Measurements from ENCODE around the gene GRK1. TPM values are rescaled to one million over a fixed set of nuclear protein-coding genes. Genes with fewer than 3 reads are reported as not detected.
"Not testable (repeated sequence)": the region's sequence is repeated elsewhere in the genome, so short reads cannot be mapped to it uniquely, and the experiment has no call there.

The GRK1 gene
- polyA plus RNA-seq (ENCODE audit: insufficient read depth in 1 of 5, insufficient read length in 5 of 5, low replicate concordance in 1 of 5): 1 to 10 TPM in 4 of 5 donors, under 1 TPM in 1; 0.99 to 3.0 (median 1.5) TPM
- long read RNA-seq, donor 1, full-length matches to known transcripts: 2 of 2 reads
- long read RNA-seq, donor 1, partial matches to known transcripts: 0 of 2 reads
- long read RNA-seq, donor 1, other reads (novel, unspliced or antisense): 0 of 2 reads
- long read RNA-seq, donor 2: 0 reads
- long read RNA-seq, donor 3, partial matches to known transcripts: 0 of 1 reads
- long read RNA-seq, donor 3, other reads (novel, unspliced or antisense): 0 of 1 reads
- long read RNA-seq, donor 4, partial matches to known transcripts: 0 of 2 reads
- long read RNA-seq, donor 4, other reads (novel, unspliced or antisense): 0 of 2 reads
- long read RNA-seq, donor 5: 0 reads
- long read RNA-seq, donor 6: 0 reads
- long read RNA-seq, donor 7, full-length matches to known transcripts: 1 of 1 reads
- long read RNA-seq, donor 7, partial matches to known transcripts: 0 of 1 reads
- long read RNA-seq, donor 7, other reads (novel, unspliced or antisense): 0 of 1 reads
- long read RNA-seq, donor 8: 0 reads

DNA sequence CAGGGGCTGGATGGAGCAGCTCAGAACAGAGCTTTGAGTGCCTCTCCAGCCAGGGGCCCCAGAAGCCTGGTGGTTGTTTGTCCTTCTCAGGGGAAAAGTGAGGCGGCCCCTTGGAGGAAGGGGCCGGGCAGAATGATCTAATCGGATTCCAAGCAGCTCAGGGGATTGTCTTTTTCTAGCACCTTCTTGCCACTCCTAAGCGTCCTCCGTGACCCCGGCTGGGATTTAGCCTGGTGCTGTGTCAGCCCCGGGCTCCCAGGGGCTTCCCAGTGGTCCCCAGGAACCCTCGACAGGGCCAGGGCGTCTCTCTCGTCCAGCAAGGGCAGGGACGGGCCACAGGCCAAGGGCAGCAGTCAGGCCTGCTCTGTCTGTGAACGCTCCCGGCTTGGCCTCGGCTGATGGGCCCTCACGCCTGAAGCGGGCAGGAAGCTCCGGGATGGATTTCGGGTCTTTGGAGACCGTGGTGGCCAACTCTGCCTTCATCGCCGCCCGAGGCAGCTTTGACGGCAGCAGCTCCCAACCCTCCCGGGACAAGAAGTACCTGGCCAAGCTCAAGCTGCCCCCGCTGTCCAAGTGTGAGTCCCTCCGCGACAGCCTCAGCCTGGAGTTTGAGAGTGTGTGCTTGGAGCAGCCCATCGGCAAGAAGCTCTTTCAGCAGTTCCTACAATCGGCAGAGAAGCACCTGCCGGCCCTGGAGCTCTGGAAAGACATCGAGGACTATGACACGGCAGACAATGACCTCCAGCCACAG is at the start of gene GRK1:
Gene GRK1 (plus strand): TSS at position 269 of the 751 bp plus-strand sequence. CDS start 168 bp downstream, at position 437.
- DNase-seq: no peak

DNA sequence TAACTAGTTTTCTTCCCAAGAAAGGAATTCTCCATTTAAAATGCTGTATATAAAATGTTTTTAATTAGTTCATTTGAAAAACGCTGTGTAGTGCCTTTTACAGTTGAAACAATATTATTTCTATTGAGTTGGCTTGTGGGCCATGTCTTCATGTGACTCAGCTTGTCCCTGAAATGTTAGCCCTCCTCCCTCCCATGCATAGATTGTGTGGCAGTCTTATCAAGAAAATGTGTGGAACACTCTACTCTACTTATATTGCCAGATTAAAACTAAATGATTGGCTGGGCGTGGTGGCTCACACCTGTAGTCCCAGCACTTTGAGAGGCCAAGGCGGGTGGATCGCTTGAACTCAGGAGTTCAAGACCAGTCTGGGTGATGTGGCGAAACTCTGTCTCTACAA is 49.1 kb upstream of the GRK1 start:
- DNase-seq: no peak

DNA sequence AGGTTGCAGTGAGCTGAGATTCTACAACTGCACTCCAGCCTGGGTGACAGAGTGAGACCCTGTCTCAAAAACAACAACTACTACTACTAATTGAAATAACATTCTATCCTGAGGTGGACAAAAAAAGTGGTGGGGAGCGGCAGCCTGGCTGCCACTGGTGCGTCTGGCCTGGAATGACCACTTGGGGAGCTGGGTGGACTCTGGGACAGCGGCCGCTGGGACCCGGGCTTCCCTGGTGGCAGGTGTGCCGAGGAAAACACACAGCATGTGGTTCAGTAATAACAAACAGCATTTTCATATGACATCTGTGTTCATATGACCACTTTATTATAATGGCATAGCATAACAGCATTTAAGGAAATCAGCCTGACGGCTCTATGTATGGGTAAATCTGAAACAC is 48.6 kb upstream of the GRK1 start:
- no peak for DNase-seq

DNA sequence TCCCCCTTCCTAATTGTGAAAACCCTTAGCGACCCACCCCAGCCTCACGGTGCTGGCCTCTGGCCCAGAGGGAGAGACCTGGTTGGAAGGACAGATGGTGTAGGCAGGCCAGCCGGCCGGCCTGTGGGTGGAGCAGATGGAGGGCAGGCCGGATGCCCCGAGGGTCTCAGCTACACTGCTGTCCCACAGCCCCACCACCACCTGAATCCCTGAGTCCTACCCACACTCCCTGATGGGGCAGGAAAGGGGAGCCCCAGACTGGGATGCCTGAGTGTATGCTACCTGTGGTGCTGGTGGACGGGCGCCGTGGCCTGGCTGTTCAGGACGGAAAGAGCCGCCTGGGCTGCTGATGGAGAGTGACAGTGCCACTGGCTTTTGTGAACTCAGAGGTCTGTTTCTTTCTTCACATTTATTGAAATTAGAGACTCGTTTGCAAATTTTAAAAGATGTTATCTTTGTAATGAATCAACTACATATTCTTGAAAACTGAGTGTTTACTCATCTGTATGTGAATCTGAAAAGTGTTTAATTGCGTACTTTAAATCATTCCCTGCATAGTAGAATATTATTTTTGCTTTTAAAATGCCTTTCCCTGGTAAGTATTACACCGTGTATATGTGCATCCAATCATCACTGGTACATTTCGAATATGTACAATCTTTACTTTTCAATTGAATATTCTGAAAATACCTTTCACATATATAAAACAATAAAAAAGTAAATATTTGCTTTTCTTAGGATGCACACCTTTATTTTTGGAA is 46.8 kb upstream of the GRK1 start:
- DNase-seq: no peak

- no peak for DNase-seq
Observed at GRCh38 chr13:113621046-113621445, 46.0 kb upstream of the GRK1 start.

- DNase-seq: not testable (repeated sequence)
Observed at GRCh38 chr13:113621498-113621897, 45.5 kb upstream of the GRK1 start.

DNA sequence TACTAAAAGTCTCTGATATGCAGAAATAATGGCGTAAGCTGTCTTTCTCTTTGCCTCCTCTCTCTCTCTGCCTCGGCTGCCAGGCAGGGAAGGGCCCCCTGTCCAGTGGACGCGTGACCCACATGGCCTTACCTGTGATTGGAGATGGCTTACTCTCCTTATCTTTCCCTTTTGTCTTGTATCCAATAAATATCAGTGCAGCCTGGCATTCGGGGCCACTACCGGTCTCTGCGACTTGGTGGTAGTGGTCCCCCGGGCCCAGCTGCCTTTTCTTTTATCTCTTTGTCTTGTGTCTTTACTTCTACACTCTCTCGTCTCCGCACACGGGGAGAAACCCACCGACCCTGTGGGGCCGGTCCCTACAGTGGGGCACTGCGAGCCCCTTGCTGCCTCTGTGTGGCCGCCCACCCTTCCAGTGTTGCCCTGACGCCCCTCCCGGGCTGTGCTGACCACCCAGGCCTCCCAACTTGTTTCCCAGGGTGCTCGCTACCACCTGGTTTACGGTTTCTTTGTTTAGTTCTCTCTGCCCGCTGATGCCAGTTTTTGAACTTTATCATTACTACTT is 45.0 kb upstream of the GRK1 start:
- DNase-seq: not testable (repeated sequence)

- no peak for DNase-seq
Observed at GRCh38 chr13:113622791-113623490, 44.1 kb upstream of the GRK1 start.

DNA sequence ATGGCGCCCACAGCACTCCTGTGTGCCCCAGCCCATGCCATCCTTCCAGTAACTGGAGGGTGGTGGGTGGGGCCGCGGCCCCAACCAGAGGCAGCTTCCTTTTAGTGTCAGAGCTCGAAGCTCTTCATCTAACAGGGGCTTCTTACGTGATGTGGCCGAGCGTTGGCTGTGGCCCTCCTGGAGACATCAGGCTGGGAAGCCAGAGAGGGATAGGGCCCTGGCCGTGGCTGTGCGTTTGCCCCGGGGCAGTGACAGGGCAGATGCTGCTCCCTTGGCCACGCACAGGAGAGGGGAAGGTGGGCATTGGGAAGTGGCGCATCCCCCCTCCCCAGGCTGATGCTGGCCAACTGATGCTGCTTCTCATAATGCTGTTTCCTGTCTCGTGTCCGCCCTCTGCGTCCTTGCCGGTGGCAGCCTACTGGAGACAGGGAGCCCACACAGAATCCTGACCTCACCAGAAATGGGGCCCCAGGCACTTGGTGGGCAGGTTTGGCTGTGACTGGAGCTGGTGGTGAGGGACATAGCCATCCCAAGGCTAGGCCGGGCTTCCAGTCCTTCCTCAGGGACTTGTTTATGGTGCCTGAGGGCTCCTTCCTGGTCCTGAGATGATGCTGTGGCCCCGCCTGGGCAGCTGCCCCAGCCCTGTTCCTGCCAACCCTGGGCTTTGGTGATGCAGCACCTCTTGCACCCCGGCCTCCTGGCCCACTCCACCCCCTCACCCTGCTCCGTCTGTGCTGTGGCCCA is 43.4 kb upstream of the GRK1 start:
- no peak for DNase-seq

GRCh38 chr13:113624235-113624587 is 42.8 kb upstream of the GRK1 start:
- no peak for DNase-seq

DNA sequence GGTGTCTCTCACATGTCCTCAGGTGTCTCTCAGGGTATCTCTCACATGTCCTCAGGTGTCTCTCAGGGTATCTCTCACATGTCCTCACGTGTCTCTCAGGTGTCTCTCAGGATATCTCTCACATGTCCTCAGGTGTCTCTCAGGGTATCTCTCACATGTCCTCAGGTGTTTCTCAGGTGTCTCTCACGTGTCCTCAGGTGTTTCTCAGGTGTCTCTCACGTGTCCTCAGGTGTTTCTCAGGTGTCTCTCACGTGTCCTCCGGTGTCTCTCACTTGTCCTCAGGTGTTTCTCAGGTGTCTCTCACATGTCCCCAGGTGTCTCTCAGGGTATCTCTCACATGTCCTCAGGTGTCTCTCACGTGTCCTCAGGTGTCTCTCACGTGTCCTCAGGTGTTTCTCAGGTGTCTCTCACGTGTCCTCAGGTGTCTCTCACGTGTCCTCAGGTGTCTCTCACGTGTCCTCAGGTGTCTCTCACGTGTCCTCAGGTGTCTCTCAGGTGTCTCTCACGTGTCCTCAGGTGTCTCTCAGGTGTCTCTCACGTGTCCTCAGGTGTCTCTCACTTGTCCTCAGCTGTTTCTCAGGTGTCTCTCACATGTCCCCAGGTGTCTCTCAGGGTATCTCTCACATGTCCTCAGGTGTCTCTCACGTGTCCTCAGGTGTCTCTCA is 42.2 kb upstream of the GRK1 start:
- DNase-seq: not testable (repeated sequence)

DNA sequence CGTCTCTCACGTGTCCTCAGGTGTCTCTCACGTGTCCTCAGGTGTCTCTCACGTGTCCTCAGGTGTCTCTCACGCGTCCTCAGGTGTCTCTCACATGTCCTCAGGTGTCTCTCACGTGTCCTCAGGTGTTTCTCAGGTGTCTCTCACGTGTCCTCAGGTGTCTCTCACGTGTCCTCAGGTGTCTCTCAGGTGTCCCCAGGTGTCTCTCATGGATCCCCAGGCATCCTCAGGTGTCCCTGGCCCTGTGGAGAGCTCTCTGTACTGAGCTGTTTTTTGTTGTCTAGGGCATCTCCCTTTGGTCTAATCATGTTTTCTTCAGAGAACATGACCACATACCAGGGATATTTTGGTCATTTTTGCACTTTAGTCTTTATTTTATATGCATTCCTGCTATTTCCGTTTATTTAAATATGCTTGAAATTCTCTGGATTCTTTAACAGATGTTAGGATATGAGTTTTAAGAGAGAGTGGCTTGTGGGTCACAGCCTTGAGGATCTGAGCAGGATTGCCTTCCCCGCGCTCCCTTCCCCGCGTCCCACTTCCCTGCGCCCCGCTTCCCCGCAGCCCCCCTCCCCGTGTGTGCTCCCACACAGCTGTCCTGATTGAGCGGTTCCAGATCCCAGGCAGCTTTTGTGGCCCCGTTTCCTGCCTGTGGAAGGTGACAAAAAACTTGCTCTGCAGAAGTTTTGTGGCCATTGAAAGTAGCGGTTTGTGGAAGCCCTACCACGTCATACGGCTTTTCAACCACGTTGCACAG is 40.9 kb upstream of the GRK1 start:
- no peak for DNase-seq

DNA sequence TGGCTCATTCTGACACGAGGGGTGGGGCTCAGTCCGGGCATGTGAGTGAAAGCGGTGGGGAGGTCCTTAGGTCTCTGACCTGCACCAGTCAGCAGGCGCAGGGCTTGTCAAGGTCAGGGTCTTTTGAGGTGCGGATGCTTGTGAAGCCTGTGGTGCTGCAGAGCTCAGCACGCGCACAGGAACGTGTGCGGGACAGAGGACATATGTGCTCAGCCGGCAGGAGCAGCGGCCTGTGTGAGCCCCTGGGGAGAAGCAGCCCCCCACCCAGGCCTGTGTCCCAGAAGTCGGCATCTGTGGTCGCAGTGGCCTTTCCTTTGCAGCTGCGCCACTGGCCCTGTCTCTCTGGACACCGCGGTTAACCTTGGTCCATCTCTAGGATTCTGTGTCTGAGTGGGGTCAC is 39.9 kb upstream of the GRK1 start:
- DNase-seq: no peak

DNA sequence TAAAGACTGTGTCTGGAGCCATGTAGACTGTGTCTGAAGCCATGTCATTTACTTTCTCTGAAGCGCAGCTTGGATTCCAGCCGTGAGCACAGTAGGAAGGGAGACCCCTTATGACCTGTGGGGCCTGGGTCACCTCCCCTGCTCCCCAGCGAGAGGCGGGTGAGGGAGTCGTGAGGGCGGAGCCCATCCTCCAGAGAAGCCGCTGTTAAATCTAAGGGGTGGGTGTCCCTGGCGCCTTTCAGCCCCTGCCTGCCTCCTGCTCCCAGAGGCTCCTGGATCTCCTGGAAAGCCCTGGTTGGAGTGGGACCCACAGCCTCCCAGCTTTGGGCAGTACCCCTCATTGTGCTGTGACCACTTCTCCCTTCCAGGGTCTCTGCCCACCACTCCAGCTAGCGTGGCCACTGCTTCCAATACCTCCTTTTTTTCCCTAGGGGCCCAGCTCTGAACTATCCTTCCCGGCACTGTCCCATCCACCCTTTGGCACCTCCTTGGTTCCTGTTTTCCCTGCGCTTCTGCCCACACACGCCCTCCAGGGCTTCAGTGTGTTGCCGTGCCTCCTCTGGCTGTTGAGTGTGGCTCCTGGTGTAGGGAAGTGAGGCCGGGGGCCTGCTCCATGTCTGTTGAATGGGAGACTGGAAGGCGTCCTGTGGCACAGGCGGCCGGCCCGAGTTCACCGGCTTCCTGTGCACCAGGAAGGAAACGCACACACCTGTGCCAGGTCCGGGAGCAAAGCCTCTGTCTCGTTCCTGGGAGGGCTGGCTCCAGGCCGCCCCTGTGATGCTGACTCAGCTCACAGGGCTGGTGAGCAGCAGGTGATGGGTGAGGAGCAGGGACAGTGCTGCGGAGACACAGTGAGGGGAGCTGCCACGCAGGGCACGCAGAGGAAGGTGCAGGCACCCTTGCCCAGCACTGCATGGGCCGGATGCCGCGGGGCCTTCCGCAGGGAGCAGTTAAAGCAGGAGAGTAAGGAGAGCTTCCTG is 38.4 kb upstream of the GRK1 start:
- no peak for DNase-seq

GRCh38 chr13:113629866-113630265 is 37.2 kb upstream of the GRK1 start:
- DNase-seq: no peak

- DNase-seq: no peak
Observed at GRCh38 chr13:113630296-113630695, 36.7 kb upstream of the GRK1 start.

GRCh38 chr13:113630804-113631203 is 36.2 kb upstream of the GRK1 start:
- DNase-seq: no peak

All from right lung (tissue), 10 donors.